ENCODE results near the gene NARS2. TPM values are rescaled to one million over a fixed set of nuclear protein-coding genes. Genes with fewer than 3 reads are reported as not detected.

NARS2 gene
- total RNA-seq, 2 donors from 2014 or later = 18.5 to 18.7 TPM

DNA sequence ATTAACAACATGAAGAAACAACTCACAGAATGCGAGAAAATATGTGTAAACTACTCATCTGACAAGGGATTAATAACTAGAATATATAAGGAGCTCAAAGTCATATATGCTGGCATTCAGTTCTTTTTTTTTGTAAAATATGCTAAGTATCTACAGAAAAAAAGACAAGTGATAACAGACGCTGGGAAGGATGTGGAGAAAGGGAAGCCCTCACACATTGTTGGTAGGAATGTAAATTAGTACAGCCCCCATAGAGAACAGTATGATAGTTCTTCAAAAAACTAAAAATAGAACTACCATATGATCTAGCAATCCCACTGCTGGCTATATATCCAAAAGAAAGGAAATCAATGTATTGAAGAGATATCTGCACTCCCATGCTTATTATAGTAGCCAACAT lies 170.9 kb downstream of the NARS2 start:
- no peak overlapping the region for H3K27ac Mint-ChIP-seq
- DNase-seq (ENCODE audit: low spot score in 2 of 2) (no peak), ATAC-seq (no peak)
- peaks cover 24 to 29% of the 10 kb centered on the region in 2 donors for H3K36me3 Mint-ChIP-seq
- H3K9me3 Mint-ChIP-seq = peaks cover 10 to 21% of the 10 kb centered on the region in 2 donors

DNA sequence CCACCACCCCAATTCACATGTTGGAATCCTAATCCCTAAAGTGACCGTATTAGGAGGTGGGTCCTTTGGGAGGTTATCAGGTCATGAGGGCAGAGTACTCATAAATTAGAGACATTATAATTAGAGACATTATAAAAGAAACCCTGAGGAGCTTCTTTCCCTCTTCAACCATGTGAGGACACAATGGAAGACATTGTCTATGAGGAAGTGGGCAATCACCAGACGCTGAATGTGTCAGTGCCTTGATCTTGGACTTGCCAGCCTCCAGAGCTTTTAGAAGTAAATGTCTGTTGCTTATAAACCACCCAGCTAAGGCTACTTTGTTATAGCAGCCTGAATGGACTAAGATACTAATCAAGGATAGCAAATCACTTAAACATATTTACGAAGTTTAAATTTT lies 171.8 kb downstream of the NARS2 start:
- H3K36me3 Mint-ChIP-seq = peaks cover 20 to 21% of the 10 kb centered on the region in 2 donors
- H3K27ac Mint-ChIP-seq = no peak overlapping the region
- H3K9me3 Mint-ChIP-seq = peaks cover 10 to 12% of the 10 kb centered on the region in 2 donors
- DNase-seq (ENCODE audit: low spot score in 2 of 2) (no peak), ATAC-seq (no peak)

DNA sequence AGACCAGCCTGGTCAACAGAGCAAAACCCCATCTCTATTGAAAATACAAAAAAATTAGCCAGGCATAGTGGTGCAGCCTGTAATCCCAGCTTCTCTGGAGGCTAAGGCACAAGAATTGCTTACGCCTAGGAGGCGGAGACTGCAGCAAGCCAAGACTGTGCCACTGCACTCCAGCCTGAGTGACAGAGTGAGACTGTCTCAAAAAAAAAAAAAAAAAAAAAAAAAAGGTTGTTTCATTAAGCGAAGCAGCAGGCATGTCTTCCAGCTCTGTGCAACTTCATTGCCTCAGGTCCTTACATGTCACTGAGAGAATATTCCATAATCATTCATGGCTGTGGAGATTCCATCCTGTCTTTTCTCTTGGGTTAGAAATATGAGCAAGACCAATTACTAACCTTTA lies 174.0 kb downstream of the NARS2 start:
- DNase-seq (ENCODE audit: low spot score in 2 of 2) (no peak), ATAC-seq (no peak)
- Mint-ChIP-seq H3K9me3 (no peaks in the 10 kb centered on the region), H3K27ac (no peak overlapping the region), H3K36me3 (peaks cover under 1 to 2% of the 10 kb centered on the region in 2 donors)

DNA sequence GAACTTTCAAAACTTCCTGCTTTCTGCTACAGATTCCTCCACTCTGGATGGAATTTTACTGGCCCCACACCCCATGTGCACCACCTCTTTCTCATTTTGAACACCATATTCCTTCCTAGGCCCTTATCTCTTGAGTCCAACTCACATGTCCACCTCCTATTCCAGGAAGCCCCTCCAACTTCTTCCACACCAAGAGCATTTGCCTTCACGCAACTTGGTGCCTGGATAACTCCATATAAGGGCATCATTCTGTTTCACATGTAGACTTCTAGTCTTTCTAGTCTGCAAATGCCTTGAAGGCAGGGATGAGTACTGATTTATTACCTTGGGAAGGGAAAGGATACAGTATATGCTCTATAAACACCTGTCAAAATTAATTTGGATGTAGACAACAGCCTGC lies 174.5 kb downstream of the NARS2 start:
- no peak overlapping the region for H3K27ac Mint-ChIP-seq
- ATAC-seq (no peak), DNase-seq (ENCODE audit: low spot score in 2 of 2) (no peak)
- H3K36me3 Mint-ChIP-seq = no peaks in the 10 kb centered on the region
- H3K9me3 Mint-ChIP-seq = no peaks in the 10 kb centered on the region

DNA sequence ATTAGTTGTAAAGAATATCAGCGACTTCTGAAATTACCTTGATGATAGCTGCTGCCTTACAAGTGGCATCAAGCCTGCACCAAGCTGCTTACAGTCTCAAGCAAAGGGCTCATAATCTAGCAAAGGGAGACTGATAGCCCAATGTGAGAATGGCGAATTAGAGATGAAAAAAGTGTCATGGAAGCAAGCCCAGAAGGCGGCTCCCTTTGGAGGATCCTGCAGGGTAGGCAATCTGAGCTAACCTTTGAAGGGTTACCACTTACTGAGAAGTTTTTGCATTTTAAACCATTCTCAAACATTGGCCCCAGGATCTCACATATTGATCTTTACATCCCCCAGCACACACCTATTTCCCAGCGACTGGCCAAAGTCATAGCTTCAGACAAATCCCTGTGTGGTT lies 175.5 kb downstream of the NARS2 start:
- no peaks in the 10 kb centered on the region for H3K9me3 Mint-ChIP-seq
- no peak overlapping the region for H3K27ac Mint-ChIP-seq

DNA sequence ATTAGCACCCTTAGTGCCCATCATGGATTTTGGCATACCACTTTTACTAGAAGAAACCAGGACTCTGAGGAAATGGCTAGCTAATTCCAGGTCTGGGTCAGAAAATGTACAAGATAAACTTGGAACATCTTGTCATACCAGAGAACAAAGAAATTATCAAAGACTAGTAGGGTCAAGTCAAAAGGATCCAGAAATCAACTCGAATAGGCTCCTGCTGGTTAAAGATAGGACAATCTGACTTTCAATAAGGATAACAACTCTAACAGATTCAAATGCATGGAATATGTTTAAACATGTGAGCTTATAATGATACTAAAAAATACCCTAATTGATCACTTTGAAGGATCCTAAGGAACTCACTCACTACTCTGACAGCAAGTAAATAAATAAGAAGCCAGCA lies 175.9 kb downstream of the NARS2 start:
- Mint-ChIP-seq H3K27ac (no peak overlapping the region), H3K36me3 (no peaks in the 10 kb centered on the region), H3K9me3 (no peaks in the 10 kb centered on the region)
- ATAC-seq = no peak
- DNase-seq (ENCODE audit: low spot score in 2 of 2) = no peak

More for the DNA sequence above, 175.5 kb downstream of the NARS2 start:
- DNase-seq (ENCODE audit: low spot score in 2 of 2) = no peak
- H3K36me3 Mint-ChIP-seq = no peaks in the 10 kb centered on the region
- ATAC-seq = no peak

DNA sequence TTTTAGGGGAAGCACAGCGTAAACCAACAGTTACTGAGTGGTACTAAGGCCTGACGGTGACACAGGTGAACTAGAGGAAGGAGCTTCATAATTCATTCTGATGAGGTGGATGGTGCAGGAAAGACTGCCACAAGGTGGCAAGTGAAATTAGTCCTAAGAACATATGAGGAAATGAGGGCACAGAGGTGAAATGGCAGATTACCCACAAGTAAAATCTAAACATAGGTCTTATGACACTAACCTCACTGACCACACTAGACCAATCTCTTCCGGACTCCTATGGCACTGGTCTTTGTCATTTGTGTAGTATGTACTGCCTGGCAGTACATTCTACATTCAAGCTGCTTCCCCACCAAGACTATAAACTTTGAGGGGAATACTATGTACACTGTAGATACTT lies 177.3 kb downstream of the NARS2 start:
- no peaks in the 10 kb centered on the region for H3K36me3 Mint-ChIP-seq
- H3K27ac Mint-ChIP-seq = no peak overlapping the region
- ATAC-seq = peak; percentile 81 to 91
- DNase-seq (ENCODE audit: low spot score in 2 of 2) = no peak
- H3K9me3 Mint-ChIP-seq = no peaks in the 10 kb centered on the region

DNA sequence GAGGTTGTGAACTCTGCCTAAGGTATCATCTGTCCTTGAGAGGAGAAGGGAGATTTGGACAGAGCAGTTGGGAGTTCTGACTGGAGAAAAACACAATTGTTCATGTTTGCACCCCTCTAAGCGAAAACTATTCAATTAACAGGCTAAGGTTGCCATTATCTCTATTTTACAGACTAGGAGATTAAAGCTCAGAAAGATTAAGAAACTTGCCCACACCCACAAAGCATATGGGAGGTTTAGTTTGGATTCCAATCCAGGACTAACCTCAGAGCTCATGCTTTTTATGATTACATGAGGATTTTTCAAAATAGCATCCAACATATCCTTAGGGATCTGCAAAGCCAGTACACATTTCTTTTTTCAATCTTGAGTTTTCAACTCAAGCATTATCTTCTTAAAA lies 179.1 kb downstream of the NARS2 start:
- no peak overlapping the region for H3K27ac Mint-ChIP-seq

DNA sequence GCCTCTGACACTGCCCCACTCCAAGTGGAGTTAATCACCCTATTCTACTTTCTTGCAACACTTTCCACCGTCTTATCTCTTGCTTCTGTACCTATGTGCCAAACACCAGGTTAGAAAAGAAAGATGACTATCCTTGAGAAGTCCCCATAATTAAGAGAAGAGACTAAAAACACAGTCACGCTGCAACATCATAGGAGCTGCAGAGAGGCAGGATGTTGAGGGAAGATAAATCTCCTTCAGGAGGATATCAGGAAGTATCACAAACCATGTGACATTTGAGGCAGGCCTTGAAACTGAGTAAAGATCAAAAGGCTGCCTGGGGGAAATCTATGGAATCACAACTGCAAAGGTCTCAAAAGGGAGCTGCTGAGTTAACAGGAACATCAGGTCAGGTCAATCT lies 181.8 kb downstream of the NARS2 start:
- ATAC-seq (no peak), DNase-seq (ENCODE audit: low spot score in 2 of 2) (no peak)
- H3K27ac Mint-ChIP-seq = no peak overlapping the region
- H3K9me3 Mint-ChIP-seq = no peaks in the 10 kb centered on the region
- H3K36me3 Mint-ChIP-seq = no peaks in the 10 kb centered on the region

More for the DNA sequence above, 179.1 kb downstream of the NARS2 start:
- H3K36me3 Mint-ChIP-seq = no peaks in the 10 kb centered on the region
- no peaks in the 10 kb centered on the region for H3K9me3 Mint-ChIP-seq
- DNase-seq (ENCODE audit: low spot score in 2 of 2) (no peak), ATAC-seq (no peak)

DNA sequence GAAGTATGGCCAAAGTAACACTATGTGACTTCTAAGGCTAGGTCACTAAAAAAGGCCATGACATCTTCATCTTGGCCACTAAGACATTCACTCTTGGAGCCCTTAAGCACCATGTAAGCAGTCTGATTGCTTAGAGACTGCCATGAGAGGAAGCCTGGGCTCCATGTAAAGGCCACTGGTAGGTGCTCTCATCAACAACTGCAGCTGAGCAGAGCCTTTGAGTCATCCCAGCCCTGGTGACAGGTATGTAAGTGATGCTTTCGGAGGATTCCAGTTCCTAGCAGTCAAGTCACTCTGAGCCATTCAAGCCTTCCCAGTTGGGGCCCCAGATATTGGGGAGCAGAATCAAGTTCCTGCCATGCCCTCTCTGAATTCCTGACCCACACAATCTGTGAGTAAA lies 183.2 kb downstream of the NARS2 start:
- H3K9me3 Mint-ChIP-seq = peaks cover 0 to 3% of the 10 kb centered on the region in 2 donors
- H3K27ac Mint-ChIP-seq = no peak overlapping the region
- H3K36me3 Mint-ChIP-seq = no peaks in the 10 kb centered on the region
- DNase-seq (ENCODE audit: low spot score in 2 of 2) = no peak
- peak in 1 of 2 donors; percentile 39 for ATAC-seq

DNA sequence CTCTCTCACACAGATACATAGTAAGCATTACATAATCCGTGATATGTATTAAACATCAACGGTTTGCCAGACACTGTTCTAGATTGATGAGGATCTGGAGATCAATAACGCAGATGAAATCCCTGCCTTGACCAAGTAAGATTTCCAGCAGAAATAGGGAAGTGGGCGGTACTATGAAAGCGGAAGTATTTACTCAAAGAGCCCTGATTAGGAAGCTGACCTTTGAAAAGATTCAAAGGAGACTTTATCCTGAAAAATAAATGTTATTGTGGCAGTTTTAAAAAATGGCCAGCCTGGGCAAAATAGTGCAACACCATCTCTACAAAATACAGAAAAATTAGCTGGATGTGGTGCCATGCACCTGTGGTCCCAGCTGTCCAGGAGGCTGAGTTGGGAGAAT lies 183.9 kb downstream of the NARS2 start:
- H3K9me3 Mint-ChIP-seq = peaks cover 0 to 3% of the 10 kb centered on the region in 2 donors
- DNase-seq (ENCODE audit: low spot score in 2 of 2) (no peak), ATAC-seq (no peak)
- no peak overlapping the region for H3K27ac Mint-ChIP-seq
- no peaks in the 10 kb centered on the region for H3K36me3 Mint-ChIP-seq

DNA sequence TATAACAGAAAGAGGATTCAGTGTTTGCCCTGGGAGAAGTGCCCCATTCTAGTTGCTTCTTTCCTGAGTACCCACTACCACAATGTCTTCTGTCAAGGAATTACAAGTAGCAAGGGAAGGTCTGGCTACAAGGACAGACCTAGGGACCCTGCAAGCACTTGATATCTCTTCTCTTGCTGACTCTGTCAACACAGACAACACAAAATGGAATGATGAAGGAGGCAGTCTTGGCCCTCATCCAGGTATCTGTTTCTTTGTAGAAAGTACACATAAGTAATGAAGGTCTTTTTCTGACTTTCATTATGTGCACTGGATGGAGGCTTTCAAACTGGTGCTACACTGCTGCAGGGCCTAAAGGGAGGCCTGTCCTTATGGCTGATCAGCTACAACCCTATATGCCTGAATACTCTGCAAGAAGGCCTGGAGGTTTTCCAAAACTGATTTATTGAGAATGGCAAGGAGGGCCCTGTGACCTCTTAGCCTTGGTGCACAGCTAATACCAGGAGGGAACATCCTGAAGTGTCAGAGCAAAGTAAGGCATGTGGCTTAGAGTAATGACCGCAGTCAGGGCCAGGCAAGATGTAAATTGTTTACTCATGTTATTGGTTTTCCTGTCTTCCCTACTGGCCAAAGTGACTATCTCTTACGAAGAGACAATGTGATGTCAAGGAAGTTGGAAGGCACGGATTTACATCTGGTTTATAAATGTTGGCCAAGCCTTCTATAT lies 188.3 kb downstream of the NARS2 start:
- Mint-ChIP-seq H3K36me3 (peaks cover 18% of the 10 kb centered on the region in 2 donors), H3K27ac (no peak overlapping the region), H3K9me3 (peaks cover 17 to 23% of the 10 kb centered on the region in 2 donors)
- DNase-seq (ENCODE audit: low spot score in 2 of 2) (no peak), ATAC-seq (no peak)

Other genes with a start within 250 kb of the NARS2 start
- gene GAB2, start 157.0 kb downstream of the NARS2 start, total RNA-seq = 1 to 10 TPM; 2.8 to 5.0 TPM